ENCODE data around the gene RNF31. TPM values are rescaled to one million over a fixed set of nuclear protein-coding genes. Genes with fewer than 3 reads are reported as not detected.
A peak's percentile ranks its signal among the peaks of the same experiment; 100 is the strongest.

RNF31 gene
- polyA plus RNA-seq, 1 of the 3 experiments (the other 2 are of a cell fraction), result 19.2 TPM

DNA sequence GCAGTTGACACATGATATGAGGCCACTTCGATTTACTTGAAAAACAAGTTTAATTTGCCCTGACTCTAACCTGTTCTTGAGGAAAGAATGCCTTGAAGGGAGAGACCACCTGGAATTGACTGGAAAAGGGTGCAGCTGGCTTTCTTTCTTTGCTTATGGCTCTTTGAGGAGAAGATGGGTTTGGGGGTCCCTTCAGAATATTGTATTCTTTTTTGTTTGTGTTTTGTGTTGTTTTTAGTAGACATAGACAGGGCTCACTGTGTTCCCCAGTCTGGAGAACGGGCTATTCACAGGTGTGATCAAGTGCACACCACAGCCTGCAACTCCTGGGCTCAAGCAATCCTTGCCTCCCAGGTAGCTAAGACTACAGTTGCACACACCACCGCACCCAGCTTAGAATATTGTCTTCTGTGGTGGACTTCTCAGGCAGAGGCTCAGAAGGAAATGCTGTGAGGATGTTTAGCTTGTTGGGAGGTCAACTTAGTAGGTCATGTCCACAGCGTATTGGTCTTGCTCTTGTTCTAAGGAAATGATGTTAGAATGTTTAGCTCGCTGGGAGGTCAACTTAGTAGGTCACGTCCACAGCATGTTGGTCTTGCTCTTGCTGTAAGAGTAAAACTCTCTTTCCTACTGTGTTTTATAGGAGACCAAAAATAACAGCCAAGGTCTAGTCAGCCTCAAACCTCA is 31.0 kb upstream of the RNF31 start:
- no peaks in the 10 kb centered on the region for H3K9me2 ChIP-seq
- H4K20me1 ChIP-seq (ENCODE audit: insufficient read depth), result no peaks in the 10 kb centered on the region
- H3F3A ChIP-seq (replicated peaks; ENCODE audit: insufficient read depth), result peaks cover 11% of the 10 kb centered on the region
- H3K79me2 ChIP-seq (ENCODE audit: insufficient read depth), result peaks cover 6% of the 10 kb centered on the region; the same call in 1 of the 2 replicates
- H3K9me3 ChIP-seq, result no peaks in the 10 kb centered on the region
- 79% methylated on average over 6 of the region's 6 CpGs for WGBS (ENCODE audit: low lambda C conversion rate)
- H3K36me3 ChIP-seq (replicated peaks in 1 of 2; ENCODE audit: control insufficient read depth in 1 of 2, insufficient read depth in 2 of 2, low read length in 1 of 2), result peaks cover 12 to 39% of the 10 kb centered on the region in 2 experiments
- ChIA-PET CTCF (interaction anchor here (0.8 to 3.8 kb wide), 6 partner anchors 7 to 70 kb away, joined by 3 to 16 read pairs (median 4); partner anchors contain the start of gene IRF9), POLR2A (interaction anchor here (0.9 to 3.2 kb wide), 2 partner anchors 20 kb away, joined by 5 to 21 read pairs; partner anchors contain the start of gene PSME1)
- H3K9ac ChIP-seq, result no peak overlapping the region; the same call in 1 of the 2 replicates
- H3K4me2 ChIP-seq, result peak overlapping the region; percentile 90
- TF ChIP-seq TEAD4 (IDR thresholded peaks at IDR 0.05; ENCODE audit: borderline replicate concordance, insufficient read depth) (no peak), NRF1 (IDR thresholded peaks at IDR 0.05; ENCODE audit: low read depth, low read length) (no peak), MEF2A (IDR thresholded peaks at IDR 0.05; ENCODE audit: borderline replicate concordance, low read depth) (no peak), FOXJ3 (CRISPR knock-in tag; IDR thresholded peaks at IDR 0.05) (no peak), TAF1 (IDR thresholded peaks at IDR 0.05; ENCODE audit: borderline replicate concordance, low read depth, low read length) (no peak), FOXM1 (IDR thresholded peaks at IDR 0.05; ENCODE audit: low read depth) (no peak), GATA2 (CRISPR knock-in tag; IDR thresholded peaks at IDR 0.05) (no peak), RXRA (IDR thresholded peaks at IDR 0.05; ENCODE audit: borderline replicate concordance, low read depth) (no peak), REST (IDR thresholded peaks at IDR 0.05; ENCODE audit: low read depth, low read length) (no peak), NFIC (IDR thresholded peaks at IDR 0.05; ENCODE audit: borderline replicate concordance) (no peak), ELF1 (IDR thresholded peaks at IDR 0.05) (no peak), FOSL2 (IDR thresholded peaks at IDR 0.05; ENCODE audit: borderline replicate concordance, low read depth) (no peak), POLR2AphosphoS5 (IDR thresholded peaks at IDR 0.05; ENCODE audit: low read depth, low read length) (no peak)
- TF ChIP-seq, protein P1, sequence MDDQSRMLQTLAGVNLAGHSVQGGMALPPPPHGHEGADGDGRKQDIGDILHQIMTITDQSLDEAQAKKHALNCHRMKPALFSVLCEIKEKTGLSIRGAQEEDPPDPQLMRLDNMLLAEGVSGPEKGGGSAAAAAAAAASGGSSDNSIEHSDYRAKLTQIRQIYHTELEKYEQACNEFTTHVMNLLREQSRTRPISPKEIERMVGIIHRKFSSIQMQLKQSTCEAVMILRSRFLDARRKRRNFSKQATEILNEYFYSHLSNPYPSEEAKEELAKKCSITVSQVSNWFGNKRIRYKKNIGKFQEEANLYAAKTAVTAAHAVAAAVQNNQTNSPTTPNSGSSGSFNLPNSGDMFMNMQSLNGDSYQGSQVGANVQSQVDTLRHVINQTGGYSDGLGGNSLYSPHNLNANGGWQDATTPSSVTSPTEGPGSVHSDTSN (IDR thresholded peaks at IDR 0.05), result no peak
- TF ChIP-seq, protein P2, sequence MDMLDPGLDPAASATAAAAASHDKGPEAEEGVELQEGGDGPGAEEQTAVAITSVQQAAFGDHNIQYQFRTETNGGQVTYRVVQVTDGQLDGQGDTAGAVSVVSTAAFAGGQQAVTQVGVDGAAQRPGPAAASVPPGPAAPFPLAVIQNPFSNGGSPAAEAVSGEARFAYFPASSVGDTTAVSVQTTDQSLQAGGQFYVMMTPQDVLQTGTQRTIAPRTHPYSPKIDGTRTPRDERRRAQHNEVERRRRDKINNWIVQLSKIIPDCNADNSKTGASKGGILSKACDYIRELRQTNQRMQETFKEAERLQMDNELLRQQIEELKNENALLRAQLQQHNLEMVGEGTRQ (IDR thresholded peaks at IDR 0.05; ENCODE audit: borderline replicate concordance, low read depth, low read length), result no peak
- H3K4me3 ChIP-seq (ENCODE audit: low read depth in 2 of 2, low read length in 1 of 2), result peak overlapping the region; percentile 17 to 88; a peak in 1 of 4 replicates
- no peaks in the 10 kb centered on the region for H3K27me3 ChIP-seq (ENCODE audit: insufficient read depth)
- H2AFZ ChIP-seq (ENCODE audit: low read depth), result no peak overlapping the region
- H3K27ac ChIP-seq (ENCODE audit: low read depth in 2 of 2, low read length in 1 of 2), result no peak overlapping the region
- peaks cover 10 to 17% of the 10 kb centered on the region in 2 experiments for H3K4me1 ChIP-seq (ENCODE audit: control insufficient read depth in 1 of 2, insufficient read depth in 2 of 2, low read depth in 1 of 2, low read length in 1 of 2)
- no peak for DNase-seq

All from SK-N-SH (cell line).